ENCODE results near the gene PLEKHF1.
"Not testable (repeated sequence)": the region's sequence is repeated elsewhere in the genome, so short reads cannot be mapped to it uniquely, and the experiment has no call there.

Gene PLEKHF1, protein sequence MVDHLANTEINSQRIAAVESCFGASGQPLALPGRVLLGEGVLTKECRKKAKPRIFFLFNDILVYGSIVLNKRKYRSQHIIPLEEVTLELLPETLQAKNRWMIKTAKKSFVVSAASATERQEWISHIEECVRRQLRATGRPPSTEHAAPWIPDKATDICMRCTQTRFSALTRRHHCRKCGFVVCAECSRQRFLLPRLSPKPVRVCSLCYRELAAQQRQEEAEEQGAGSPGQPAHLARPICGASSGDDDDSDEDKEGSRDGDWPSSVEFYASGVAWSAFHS

DNA sequence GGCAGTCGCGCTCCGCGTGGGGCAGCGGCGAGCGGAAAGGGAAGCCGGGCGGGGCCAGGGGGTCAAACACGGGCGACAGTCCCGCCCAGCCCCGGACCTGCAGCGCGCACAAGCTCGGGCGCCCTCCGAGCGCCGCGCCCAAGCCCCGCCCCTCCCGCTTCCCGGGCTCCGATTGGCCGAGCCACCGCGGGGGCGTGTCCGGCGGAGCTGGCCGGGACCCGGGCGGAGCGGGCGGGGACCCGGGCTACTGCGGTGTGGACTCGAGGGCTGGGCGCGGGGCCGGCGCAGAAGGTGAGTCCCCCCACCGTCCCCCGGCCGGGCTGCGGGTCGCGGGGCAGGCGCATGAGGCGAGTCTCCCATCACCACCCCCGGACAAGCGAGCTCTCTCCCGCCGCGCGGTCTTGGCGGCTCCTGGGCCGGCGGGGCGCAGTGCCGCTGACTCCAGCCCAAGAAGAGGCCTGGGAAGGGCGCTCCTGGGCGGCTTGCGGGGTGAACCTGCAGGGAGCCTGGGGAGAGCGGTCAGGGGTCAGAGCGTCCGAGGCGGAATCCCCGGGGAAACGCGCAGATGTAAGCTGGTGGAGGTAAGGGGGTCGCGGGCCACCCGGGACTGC, at the start of gene PLEKHF1:
PLEKHF1 (plus strand) TSS at position 247 of the 611 bp plus-strand sequence. CDS start 8,379 bp downstream, outside the sequence.
- peak; percentile 60 to 84 (median 74) for DNase-seq (ENCODE audit: low read depth in 4 of 4, low spot score in 1 of 4)

DNA sequence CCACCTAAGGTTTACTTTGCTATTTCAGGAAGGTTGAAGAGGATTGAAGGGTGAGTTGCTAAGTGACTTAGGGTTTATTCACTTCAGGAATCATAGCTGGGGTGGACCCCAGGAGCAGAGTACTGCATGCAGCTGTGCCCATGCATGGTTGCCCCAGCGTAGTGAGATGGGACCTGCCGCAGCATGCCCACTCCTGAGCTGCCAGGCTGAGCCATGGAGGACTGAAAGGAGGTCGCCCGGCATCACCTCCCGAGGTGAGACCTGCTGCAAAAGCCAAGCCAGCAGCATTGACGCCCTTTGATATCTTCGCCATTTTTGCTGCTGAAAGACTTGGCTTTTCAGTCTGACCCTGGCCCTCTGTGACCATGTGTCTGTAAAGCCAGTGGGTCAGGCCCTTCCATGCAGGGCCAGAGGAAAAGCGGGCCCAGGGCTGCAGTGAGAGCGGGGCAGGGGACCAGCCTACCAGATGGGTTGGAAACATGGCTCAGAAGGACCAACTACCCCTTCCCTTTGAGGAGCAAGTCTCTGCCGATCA, 49.3 kb upstream of the PLEKHF1 start:
- DNase-seq (ENCODE audit: low read depth in 4 of 4, low spot score in 1 of 4) = no peak

DNA sequence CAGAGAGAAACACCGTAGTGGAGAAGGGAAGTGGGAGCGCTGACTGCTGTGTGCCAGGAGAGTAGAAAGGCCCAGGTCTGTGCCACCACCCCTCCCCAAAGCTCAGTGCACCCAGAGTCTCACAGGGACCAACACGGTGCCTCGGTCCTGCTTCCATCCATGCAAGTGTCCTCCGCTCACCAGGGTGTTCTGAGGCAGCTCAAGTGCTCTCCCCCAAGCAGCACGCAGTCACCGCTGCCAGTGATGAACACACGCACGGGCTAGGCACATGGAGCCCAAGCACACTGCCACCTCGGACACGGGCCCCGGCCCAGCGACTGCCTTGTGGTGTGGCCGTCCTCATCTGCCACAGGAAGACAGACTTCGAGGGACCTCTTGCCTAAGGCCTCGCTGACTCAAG, 48.7 kb upstream of the PLEKHF1 start:
- DNase-seq (ENCODE audit: low read depth in 4 of 4, low spot score in 1 of 4) = no peak

DNA sequence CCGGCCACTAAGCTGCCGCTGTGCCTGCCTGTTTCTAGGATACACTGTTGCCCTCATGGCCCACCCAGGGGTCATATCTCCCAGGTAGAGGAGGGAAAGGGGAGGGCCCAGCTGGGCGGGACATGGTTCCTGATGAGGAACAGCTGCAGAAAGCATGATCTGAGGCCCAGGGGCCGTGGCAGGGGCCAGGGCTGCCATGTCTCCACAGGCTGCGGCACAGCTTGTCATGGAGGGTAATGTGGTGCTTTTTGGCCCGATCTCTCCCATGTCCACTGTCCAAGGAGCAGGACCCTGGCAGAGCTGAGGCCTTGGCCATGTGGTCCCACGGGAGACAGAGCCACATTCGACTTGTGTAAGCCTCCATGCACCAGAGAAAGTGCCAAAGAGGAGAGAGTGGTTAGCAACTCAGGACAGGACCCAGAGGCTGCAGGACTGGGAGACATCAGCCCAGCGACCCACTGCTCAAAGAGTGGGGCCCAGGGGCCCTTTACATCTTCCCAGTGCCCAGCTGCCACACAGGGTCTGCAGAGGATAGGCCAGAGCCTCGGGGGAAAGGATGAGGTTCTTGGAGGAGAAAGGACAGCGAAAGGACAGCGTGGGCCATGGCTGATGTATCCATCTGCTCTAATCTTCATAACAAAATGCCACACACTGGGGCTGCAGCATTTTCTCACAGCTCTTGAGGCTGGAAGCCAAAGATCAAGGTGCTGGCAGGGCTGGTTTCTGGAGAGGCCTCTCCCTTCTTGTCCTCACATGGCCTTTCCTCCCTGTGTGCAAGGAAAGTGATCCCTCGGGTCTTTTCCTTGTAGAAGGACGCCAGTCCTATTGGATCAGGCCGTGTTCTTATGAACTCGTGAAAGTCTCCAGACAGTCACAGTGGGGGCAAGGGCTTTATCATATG, 47.6 kb upstream of the PLEKHF1 start:
- no peak for DNase-seq (ENCODE audit: low read depth in 4 of 4, low spot score in 1 of 4)

DNA sequence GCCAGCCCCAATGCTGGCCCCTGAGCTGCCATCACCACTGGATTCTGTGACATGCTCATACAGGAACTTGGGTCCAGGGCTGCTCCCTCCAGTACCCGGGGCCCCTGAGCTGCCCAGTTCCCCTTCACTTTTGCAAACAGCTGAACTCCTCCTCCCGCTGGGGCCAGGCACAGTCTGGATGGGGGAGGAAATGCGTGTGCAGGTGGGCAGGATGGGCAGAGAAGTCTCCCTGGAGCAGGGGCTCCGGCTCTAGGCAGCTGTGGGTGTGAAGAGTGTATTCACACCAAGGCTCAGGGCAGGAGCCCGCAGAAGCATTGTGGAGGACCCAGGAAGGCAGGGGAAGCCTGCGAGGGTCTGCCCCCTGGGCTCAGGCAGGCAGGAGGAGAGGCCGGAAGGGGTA, 46.8 kb upstream of the PLEKHF1 start:
- no peak for DNase-seq (ENCODE audit: low read depth in 4 of 4, low spot score in 1 of 4)

DNA sequence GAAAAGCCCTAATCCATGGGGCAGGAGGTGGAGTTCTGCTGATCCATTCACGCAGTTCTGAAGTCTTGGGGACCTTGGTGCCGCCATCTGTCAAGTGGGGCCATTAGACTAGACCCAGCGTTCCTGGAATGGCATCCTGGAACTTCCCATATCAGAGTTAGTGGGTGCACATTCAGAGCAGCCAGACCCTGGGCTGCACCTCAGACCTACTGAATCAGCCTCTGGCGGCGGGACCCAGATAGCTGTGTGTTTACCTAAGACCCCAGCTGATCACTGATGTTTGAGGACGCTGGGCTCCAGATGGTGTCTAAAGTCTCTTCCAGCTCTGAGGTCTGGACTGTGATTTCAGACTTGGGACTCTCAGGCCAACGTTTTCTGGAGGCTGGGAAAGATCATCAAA, 46.4 kb upstream of the PLEKHF1 start:
- DNase-seq (ENCODE audit: low read depth in 4 of 4, low spot score in 1 of 4) = no peak

DNA sequence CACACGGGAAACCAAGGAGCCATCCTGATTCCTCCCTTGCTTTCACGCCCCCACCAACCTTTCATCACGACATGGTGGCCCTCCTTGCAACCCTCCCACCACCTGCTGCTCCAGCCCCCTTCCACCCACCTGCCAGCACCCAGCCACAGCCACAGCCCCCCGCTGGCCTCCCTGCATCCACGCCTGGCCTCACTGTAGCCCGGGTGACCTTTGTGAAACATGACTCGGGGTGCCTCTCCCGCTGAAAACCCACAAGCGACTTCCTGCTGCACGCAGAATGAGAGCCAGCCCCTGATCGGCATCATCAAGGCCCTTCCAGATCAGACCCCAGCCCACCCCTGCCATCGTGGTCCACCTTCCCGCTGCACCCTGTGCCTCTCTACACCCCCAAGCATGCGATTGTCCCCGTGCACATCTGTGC, 44.3 kb upstream of the PLEKHF1 start:
- DNase-seq (ENCODE audit: low read depth in 4 of 4, low spot score in 1 of 4) = peak in 2 of 4 experiments; percentile 21 to 45

DNA sequence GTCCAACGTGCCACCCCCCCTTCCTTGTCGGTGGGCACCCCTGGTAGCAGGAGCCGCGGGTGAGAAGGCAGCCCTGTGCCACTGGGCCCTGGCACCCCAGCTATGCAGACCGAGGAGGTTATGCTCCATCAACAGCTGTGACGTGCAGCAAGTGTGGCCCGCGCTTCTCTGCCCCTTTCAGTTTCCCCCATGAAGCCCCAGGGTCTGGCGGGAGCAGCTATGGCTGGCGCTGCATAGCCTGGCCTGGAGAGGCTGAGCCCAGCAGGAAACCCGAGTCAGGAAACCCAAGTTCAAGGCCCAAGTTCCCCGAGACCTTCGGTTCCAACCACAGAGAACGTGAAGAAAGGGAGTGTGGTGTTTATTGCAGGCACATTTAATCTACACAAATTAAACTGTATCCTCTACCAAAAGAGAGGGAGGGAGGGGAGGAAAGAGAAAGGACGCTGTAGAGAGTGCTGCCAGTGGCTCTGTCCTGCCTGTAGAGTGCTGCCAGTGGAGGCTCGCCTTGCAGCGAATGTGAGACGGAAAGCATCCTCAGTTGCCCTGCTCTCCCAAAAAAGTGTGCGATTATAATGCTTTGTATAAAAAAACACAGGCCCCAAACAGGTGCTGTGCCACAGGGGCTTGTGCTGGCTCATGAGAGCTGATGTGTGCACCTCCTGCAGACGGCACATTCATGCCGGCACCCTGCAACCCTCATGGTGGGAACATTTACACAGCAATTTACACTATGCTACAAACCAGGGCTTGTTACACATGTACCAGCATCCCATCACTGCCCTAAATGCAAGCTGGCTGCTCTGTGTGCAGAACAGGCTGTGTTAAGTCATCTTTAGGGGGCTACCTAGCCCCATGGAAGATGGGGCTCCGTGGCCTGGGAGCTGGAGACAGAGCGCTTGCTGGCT, 42.8 kb upstream of the PLEKHF1 start:
- no peak for DNase-seq (ENCODE audit: low read depth in 4 of 4, low spot score in 1 of 4)

DNA sequence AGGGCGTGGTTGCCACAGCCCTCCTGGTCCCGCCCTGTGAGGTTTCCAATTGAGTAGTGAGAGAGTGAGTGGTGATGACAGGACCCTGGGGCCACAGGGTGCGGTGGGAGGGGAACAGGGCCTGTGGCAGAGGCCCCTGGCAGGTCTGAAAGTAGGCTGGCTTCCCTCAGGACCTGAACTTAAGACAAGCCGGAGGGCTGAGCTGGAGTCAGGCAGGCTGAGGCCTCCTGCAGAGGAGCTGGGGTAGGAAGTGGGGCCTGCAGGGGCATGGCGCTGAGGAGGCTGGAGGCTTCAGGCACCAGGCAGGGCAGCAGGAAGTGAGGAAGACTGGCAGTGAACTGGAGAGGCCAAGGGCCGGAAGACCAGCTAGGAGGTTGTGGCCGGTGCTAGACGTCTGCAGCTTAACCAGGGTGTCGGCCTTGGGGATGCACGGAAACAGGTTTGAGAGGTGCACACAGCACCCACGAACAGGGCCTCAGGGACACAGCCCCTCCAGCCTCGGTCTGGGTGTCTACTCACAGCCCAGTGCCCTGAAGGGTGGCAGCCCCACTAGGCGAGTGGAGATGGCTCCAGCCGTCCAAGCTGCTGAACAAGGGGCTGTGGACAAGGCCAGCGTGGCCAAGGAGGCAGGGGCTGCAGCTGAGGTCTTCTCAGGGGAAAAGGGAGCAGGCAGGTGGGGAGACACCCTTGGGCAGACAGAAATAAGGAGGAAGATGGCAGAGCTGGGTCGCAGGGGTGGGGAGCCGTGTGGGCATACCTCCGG, 41.4 kb upstream of the PLEKHF1 start:
- DNase-seq (ENCODE audit: low read depth in 4 of 4, low spot score in 1 of 4) = peak in 3 of 4 experiments; percentile 22 to 64 (median 37)

DNA sequence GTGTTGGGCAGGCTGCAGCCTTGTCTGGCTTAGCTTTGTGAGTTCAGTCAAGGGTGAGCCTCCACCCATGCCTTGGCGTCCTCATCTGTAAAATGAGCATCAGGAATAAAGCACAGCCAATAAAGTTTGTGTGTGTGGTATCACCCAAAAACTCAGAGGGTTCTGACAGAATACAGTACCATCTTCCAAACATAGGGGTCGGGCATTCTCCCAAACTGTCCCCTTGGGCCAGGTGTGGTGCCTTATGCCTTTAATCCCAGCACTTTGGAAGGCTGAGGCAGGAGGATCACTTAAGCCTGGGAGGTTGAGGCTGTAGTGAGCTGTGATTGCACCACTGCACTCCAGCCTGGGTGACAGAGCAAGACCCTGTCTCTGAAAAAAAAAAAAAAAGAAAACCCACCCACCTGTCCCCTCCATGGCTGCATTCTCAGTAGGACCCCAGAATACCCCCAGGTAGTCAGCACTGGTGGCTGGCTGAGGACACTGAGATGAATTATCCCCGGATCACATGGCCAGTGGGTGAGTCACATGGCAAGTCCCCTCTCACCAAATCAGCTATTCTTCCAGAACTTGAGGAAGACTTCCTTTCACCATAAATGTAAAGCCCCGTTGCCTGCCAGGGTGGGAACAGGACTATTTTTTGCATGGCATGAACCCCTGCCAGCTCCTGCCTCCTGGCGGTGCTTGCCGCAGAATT, 40.6 kb upstream of the PLEKHF1 start:
- DNase-seq (ENCODE audit: low read depth in 4 of 4, low spot score in 1 of 4) = no peak

DNA sequence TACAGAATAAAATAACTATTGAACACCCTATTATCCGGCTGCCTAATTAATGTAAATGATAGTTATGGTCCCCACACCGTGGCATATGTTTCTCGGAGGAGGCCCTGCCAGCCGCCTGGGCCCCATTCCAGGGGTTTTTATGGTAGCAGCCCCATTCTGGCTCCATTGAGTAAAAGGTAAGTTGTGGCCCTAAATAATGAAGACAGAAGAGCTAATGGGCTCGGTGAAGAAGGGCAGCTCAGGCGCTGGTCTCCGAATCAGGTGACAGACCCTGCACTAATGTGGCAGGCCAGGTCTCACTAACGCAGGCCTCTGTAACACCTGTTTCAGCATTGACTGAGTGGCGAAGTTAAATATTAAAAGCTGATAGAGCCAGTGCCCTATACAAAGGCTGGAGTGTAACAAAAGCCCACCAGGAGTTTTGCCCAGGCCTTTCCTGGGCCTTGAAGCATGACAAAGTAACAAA, 40.0 kb upstream of the PLEKHF1 start:
- DNase-seq (ENCODE audit: low read depth in 4 of 4, low spot score in 1 of 4) = no peak

DNA sequence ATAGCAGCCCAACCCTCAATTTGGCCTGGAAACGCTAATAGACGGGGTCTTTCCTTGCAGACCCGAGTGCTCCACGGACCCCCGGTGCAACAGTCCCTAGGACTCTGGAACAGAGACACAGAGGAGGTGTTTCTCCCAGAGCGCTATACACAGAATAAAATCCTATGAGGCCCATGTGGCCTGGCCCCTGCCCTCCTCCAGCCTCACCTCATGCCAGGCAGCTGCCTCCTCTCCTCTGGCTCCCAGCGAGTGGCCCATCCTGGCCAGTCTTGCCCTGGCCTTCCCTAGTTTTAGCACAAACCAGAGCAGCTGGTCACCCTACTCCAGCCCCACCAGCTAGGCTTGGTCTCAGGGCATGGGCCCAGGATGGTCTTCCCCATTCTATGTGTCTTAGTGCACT, 38.9 kb upstream of the PLEKHF1 start:
- no peak for DNase-seq (ENCODE audit: low read depth in 4 of 4, low spot score in 1 of 4)

DNA sequence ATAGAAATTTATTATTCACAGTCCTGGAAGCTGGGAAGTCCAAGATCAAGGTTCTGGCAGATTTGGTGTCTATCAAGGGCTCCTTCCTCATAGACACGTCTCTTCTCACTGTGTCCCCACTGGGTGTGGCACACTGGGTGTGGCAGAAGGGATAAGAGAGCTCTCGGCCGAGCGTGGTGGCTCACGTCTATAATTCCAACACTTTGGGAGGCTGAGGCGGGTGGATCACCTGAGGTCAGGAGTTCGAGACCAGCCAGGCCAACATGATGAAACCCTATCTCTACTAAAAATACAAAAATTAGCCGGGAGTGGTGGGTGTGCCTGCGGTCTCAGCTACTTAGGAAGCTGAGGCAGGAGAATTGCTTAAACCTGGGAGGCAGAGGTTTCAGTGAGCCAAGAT, 38.4 kb upstream of the PLEKHF1 start:
- DNase-seq (ENCODE audit: low read depth in 4 of 4, low spot score in 1 of 4) = not testable (repeated sequence)

DNA sequence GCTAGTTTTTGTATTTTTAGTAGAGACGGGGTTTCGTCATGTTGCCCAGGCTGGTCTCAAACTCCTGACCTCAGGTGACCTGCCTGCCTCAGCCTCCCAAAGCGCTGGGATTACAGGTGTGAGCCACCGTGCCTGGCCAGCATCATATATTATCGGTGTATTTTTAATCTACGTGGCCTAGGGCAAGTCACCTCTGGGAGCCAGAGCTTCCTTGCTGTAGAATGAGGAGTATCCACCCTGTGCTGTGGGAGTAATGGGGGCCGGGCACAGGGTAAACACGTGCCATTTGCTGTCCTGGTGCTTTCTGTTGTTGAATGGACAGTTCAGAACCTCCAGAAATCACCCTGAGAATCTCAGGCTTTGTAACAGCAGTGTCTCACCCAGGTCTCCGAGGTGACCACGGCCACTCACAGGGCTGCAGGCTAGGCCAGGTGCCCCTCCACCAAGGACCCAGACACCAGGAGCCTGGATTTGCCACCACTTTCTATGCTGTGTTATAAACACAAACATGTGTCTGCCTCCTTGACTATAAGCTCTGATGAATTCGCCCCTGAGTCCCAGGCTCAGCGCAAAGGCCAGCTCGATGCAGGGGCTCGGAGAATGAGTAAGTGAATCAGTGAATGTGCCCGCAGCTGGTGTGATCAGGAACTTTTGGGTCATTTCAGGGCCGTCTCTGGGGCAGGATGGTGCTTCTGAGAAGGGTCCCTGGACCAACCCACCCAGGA, 36.4 kb upstream of the PLEKHF1 start:
- no peak for DNase-seq (ENCODE audit: low read depth in 4 of 4, low spot score in 1 of 4)

DNA sequence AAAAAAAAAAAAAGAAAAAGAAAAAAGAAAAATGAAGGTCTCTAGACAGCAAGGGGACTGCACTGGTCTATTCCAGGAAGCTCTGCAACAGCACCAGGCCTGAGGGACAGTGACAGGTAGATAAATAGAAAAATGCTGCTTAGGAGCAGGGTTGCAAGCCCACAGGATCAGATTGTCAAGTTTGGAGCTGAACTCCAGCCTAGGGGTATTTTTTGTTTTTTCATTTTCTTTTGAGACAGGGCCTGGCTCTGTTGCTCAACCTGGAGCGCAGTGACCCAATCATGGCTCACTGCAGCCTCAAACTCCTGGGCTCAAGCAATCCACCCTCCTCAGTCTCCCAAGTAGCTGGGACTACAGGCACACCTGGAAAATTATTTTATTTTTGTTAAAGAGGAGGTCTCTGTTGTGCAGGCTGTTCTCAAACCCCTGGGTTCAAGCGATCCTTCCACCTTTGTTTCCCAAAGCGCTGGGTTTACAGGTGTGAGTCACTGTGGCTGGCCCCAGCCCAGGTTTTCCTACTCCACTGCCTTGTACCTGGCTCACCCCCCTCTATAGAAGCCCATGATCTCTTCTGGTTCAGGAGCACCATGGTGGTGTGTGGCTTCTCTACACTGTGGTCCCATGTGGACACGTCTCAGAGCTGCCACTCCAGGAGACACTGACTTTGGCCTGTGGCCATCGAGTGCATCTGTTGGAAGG, 35.3 kb upstream of the PLEKHF1 start:
- DNase-seq (ENCODE audit: low read depth in 4 of 4, low spot score in 1 of 4) = no peak

DNA sequence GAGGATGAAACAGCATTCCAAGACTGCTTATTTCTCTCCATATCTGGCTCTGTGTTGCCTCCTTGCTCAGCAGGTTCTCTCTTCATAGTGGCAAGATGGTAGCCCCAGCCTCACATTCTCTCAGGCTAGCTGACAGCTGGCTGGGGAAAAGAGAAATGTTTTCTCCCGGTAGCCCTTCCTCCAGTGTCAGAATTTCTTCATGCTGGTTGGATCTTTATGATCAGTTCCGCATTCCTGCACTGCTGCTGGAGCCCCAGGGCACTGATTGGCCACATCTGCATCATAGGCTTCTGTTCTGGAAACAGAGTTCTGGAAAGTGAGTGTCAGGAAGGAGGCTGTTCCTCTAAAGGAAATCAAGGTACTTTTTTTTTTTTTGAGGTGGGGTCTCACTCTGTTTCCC, 34.6 kb upstream of the PLEKHF1 start:
- no peak for DNase-seq (ENCODE audit: low read depth in 4 of 4, low spot score in 1 of 4)

DNA sequence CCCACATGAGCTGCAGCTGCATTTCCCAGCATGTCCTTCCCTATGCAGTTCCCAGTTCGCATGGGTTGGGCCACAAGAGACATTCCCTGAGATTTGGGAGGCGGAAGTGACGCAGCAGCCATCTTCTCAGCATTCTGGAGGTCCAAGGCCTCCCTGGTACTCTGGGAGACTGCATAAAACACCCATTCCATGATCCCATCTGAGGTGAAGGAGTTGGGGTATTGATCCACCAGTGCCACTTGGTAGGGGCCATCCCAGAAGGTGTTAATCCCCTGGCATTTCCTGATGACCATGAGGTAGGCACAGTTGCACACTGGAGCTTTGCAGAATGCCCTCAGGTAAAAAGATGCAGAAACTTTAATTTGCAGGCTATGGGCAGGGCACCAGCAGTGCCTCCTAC, 33.8 kb upstream of the PLEKHF1 start:
- no peak for DNase-seq (ENCODE audit: low read depth in 4 of 4, low spot score in 1 of 4)

DNA sequence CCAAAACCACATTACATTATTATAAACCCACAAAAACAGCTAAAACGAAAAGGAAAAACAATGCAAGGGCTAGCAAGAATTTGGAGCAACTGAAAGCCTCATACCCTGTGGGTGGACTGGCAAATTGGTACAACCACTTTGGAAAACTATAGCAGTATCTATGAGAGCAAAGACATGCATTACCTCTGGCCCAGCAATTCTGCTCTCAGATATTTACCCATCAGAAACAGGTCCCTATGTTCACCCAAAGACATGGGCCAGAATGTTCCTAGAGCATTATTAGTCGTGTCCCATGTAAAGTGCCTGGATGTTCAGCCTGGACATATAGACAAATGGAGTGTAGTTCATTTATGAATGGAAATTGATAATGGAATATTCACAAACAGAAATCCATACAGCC, 31.3 kb upstream of the PLEKHF1 start:
- no peak for DNase-seq (ENCODE audit: low read depth in 4 of 4, low spot score in 1 of 4)
